SW480 (cell line): Measurements from ENCODE around the gene ATP6V0C.

Source experiments
- DNase-seq: peaks from one replicate; pipeline ENCODE4 v3.0.0-alpha.2; 2016; ENCODE audit warnings: low spot score

ATP6V0C gene

DNA sequence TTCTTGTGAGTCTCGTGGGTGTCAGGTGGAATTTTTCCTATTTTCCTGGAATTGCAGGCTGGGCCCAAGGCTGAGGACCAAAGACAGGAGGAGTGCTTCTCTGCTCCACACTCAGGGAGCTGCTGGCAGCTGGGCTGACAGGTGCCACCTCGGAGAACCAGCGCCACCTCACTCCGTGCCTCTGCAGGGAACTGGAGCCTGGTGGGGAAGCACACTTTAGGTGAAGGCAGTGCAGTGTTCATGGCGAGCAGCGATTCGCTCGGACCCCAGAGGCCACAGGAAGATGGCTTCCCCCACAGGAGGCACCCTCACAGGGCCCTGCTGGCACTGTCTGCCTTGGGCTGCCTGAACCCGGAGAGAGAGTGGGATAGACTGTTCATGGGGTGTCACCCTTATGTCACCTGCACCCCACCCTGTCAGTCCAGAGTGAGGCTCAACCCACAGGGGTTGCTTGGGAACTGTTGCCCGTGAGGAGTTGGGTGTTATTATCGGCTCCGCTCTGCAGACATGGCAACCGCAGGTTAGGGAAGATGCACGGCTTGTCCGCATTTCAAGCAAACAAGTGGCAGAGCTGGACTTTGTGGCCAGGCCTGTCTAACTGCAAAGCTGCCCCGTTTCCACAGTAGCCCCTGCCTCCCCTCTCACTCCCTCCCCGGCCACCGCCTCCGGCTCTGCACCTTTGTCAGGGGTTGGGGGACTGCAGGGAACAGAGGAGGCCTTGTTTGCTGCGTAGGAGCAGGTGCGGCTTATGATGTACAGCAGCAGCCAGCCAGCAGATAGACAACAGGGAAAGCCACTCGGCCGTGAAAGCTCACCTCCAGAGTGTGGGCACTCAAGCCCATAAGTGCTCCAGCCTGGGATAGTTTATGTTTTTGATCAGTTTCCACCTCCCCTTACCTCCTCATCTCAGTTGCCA lies 23.3 kb upstream of the ATP6V0C start:
- no peak for DNase-seq

- DNase-seq, result no peak
Observed at GRCh38 chr16:2492292-2492691, 21.5 kb upstream of the ATP6V0C start.

DNA sequence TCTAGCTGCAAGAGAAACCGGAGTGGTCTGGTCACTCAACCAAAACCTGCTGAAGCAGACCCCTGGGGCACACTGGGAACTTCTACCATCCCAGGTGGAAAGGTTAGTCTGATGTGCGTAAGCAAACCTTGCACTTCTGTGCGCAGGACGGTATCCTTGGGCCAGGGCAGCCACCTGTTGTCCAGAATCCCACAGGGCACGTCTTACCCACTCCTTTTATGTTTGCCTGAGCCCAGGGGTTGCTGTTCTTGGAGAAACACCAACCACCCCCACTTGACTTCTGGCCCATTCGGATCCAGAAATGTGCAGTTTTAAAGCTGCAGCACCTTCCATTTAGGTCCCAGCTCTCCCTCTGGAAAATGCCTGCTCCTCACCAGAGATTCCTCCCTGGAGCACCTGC lies 20.1 kb upstream of the ATP6V0C start:
- no peak for DNase-seq

DNA sequence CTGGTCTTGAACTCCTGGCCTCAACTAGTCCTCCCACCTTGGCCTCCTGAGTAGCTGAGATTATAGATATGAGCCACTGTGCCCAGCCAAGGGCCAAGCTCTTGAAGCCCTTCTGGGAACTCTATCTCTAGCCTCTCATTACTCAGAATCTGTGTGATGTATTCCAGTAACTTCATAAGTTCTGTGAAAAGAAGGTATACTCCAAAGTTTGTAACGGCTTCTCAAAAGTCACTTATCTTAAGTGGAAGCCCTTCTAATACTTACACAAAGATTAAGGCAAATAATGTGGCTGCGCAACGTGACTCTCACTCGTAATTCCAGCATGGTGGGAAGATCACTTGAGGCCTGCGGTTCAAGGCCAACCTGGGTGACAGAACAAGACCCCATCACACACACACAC lies 19.1 kb upstream of the ATP6V0C start:
- no peak for DNase-seq

DNA sequence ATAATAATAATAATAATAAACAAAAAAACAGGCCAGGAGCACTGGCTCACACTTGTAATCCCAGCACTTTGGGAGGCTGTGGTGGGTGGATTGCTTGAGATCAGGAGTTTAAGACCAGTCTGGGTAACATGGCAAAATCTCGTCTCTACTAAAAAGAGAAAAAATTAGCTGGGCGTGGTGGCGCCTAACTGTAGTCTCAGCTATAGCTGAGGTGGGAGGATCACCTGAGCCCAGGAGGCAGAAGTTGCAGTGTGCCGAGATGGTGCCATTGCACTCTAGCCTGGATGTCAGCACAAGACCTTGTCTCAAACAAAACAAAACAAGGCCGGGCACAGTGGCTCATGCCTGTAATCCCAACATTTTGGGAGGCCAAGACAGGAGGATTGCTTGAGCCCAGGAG lies 18.7 kb upstream of the ATP6V0C start:
- DNase-seq, result no peak

DNA sequence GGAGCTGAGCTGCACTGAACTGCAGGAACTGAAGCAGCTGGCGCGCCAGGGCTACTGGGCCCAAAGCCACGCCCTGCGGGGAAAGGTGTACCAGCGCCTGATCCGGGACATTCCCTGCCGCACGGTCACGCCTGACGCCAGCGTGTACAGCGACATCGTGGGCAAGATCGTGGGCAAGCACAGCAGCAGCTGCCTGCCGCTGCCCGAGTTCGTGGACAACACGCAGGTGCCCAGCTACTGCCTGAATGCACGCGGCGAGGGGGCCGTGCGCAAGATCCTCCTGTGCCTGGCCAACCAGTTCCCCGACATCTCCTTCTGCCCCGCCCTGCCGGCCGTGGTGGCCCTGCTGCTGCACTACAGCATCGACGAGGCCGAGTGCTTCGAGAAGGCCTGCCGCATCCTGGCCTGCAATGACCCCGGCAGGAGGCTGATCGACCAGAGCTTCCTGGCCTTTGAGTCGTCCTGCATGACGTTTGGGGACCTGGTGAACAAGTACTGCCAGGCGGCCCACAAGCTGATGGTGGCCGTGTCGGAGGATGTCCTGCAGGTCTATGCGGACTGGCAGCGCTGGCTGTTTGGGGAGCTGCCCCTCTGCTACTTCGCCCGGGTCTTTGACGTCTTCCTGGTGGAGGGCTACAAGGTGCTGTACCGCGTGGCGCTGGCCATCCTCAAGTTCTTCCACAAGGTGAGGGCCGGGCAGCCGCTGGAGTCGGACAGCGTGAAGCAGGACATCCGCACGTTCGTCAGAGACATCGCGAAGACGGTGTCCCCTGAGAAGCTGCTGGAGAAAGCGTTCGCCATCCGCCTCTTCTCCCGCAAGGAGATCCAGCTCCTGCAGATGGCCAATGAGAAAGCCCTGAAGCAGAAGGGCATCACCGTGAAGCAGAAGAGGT lies 17.3 kb upstream of the ATP6V0C start:
- DNase-seq, result no peak

GRCh38 chr16:2497116-2497630 lies 16.6 kb upstream of the ATP6V0C start:
- DNase-seq, result no peak

- no peak for DNase-seq
Observed at GRCh38 chr16:2497695-2498484, 15.9 kb upstream of the ATP6V0C start.

DNA sequence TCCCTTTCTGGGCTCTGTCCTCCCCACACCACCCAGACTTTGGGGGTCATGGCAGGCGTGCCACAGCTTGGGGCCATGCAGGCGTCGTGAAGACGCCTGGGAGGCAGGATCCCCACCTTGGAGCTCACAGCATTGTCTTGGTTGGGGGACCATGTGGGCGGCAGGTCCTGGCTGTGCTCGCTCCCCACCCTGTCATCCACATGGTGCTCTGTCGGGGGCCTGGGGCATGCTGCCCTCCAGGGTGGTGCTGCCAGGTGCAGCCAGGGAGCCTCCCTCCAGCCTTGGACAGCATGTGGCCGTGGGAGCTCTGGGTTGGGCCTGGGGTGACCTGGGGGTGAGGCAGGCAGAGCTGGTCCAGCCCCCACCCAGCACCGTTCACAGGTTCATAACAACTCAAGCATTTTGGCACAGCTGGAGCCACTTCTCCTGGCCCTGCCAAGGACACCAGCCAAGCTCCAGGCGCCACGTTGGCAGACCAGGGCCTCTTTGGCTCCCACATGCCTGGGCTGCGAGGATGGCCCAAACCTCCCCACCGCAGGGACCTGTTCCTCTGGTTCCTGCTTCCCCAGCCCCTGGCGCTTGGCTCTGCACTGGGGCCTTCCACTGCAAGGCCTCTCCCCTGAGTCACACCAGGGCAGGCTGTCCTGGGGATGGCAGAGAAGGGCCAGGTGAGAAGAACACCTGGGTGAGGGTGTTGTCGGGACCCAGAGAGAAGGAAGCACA lies 15.1 kb upstream of the ATP6V0C start:
- DNase-seq, result no peak

DNA sequence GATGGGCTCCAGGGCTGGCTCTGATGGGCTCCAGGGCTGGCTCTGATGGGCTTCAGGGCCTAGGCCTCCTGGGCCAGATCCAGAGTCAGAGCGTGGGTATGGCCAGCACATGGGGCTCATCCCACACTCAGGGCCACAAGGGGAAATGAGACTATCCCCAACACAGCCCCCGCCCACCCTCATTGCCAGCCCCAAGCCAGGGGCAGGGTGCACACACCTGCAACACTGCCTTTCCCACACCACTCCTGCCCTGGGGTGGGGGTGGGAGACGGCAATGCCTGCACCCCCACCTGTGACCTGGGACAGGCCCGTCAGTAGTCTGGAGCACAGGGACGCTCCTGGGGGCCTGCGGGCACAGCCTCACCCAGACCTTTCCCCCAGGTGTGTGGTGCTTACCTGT lies 14.3 kb upstream of the ATP6V0C start:
- DNase-seq, result no peak

- no peak for DNase-seq
Observed at GRCh38 chr16:2499890-2500429, 13.8 kb upstream of the ATP6V0C start.

- no peak for DNase-seq
Observed at GRCh38 chr16:2500430-2500917, 13.3 kb upstream of the ATP6V0C start.

DNA sequence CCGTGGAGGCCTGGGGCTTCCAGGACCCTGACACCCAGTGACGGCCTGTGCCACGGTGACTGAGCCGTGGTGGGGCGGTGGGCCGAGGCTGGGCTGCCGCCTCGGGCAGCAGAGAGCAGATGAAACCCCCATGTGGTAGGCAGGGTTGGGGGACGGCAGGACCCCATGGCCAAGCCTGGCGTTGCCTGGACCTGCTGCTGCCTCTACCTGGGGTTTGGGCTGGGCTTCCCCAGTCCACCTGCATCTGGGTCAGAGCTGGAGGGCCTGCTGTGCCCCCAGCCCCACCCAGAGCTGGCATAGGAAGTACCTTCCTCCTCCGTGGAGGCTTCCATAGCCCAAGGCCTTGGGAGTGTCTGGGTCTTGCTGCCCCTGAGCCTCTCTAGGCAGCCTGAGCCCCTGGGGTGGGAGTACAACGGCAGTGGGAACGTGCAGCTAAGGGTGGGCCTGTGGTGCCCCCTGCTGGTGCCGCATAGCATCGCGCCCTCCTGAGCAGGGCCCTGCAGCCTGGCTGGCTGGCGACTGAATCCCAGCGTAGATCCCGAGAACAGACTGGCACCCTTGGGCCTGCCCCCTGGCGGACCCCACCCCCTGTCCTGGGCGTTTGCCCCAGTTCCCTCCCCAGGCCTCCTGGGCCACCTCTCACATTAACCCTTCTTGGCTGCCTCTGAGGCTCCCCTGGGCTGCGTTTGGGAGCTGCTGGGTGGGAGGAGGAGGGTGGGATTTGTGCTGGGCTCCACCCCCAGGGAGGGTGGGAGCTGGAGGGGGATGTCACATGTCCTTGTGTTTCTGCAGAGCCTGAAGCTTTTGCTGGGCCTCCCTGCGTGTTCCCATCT lies 12.6 kb upstream of the ATP6V0C start:
- DNase-seq, result peak; percentile 65

DNA sequence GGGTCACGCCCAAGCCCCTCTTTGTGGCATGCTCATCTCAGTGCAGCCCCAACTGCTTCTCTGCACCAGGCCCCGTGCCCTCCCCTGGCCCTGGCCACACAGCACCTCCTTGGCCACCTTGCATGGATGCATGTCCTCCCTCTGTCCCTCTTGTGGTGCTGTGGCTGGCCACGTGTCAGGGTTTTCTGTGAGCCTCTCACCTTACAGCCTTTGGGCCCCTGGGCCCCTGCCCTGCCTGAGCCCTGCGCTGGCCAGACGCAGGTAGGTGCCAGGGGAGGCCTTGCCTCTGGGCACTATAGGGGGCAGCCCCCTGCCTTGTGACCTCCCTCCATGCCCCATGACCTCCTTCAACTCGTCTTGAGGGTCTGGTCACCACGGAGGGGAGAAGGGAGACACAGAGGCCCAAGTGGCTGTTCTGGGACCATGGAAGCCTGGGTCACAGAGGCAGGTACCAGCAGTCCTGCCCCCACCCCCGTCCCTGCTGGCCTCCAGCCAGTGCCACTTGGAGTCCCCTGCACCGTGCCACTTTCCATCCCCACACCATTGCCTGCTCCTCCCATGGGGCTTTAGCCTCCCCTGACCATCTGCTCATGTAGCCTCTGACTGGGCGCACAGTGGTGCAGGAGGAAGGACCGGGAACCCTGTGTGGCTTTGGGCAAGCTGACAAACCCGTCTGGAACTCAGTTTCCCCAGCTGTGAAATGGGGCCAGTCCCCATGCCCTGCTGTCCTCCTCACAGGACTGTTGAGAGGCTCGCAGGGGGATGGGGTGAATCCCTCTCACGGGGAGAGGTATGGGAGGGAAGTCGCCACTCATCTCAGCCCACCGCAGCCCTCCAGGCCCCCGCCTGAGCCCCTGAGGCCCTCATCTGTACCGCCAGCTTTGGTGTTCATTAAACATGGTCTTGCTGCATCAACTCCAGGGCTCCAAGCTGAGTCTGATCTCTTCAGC lies 11.5 kb upstream of the ATP6V0C start:
- no peak for DNase-seq

GRCh38 chr16:2505695-2506094 lies 8.1 kb upstream of the ATP6V0C start:
- no peak for DNase-seq

- no peak for DNase-seq
Observed at GRCh38 chr16:2507052-2507659, 6.6 kb upstream of the ATP6V0C start.

DNA sequence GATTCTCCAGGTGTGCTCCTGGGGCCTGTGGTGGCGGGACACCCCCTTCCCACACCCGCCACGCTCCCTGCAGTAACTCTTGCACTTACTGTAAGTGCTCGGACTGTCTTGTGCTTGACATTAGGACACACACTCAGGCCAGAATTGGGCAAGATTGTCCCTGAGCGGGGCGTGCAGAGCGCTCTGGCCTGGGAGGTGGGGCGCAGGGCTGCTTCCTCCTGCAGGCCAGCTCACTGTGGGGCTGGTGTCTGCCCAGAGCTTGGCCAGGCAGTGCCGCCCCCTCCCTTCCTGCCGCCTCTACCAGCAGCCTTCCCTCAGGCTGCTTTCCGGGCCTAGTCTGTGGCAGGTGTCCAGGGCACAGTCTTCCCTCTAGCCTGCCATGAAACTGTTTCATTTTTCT lies 6.1 kb upstream of the ATP6V0C start:
- DNase-seq, result no peak

DNA sequence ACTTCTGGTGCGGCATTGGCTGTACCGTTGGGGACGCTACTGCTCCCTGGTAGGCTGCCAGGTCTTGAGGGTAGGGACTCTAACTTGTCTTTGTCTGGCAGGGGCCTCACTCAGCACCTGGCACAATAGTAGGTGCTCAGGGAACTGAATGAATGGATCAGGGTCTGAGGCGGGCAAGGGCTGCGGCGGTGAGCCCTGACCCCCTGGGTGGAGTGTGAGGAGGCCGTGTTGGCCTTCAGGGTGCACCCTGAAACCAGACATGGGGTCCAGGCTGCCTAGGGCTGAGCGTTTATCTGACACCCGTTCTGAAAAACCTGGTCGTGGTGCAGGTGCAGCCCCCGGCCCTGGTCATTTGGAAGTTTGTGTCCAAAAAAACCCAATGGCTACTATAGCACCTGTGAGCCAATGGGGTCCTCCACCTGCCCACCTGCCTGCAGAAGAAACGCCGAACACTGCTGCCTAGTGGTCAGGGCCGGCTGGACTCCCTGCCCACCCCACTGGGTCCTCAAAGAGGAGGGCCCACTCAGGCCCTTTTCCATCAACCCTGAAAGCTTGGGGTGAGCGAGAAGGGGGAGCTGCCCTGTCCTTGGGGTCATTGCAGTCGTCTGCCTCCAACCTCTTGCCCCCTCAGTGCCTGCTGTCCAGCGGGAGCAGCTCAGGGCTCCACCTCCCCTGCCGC lies 4.9 kb upstream of the ATP6V0C start:
- DNase-seq, result no peak
